Measurements from ENCODE around the gene SLC6A3. TPM values are rescaled to one million over a fixed set of nuclear protein-coding genes. Genes with fewer than 3 reads are reported as not detected.
"Not testable (repeated sequence)": the region's sequence is repeated elsewhere in the genome, so short reads cannot be mapped to it uniquely, and the experiment has no call there.

Gene SLC6A3
- total RNA-seq, 4 donors from 2014 or later = 0.07 to 0.15 TPM; not detected in 2

DNA sequence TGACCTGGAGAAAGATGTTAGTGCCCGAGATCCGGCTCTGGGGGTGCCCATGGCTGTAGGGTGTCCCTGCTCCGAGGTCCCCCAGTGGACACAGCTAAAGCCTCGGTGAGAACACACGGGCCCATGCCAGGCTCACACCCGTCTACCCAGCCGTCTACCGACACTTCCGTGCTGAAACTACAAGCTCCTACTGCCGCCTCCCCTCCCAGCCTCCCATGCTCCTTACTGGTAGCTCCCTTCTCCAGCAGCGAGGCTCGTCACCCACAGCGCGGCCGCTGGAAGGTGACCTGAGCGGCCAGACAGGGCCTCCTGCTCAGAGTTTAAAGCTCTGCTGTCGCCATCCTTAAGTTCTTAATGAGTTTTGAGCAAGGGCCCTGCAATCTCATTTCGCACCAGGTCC lies 67.1 kb downstream of the SLC6A3 start:
- DNase-seq = no peak
- H3K36me3 ChIP-seq = no peaks in the 10 kb centered on the region
- TF ChIP-seq POLR2A (IDR thresholded peaks at IDR 0.05) = no peak
- TF ChIP-seq, protein P1, sequence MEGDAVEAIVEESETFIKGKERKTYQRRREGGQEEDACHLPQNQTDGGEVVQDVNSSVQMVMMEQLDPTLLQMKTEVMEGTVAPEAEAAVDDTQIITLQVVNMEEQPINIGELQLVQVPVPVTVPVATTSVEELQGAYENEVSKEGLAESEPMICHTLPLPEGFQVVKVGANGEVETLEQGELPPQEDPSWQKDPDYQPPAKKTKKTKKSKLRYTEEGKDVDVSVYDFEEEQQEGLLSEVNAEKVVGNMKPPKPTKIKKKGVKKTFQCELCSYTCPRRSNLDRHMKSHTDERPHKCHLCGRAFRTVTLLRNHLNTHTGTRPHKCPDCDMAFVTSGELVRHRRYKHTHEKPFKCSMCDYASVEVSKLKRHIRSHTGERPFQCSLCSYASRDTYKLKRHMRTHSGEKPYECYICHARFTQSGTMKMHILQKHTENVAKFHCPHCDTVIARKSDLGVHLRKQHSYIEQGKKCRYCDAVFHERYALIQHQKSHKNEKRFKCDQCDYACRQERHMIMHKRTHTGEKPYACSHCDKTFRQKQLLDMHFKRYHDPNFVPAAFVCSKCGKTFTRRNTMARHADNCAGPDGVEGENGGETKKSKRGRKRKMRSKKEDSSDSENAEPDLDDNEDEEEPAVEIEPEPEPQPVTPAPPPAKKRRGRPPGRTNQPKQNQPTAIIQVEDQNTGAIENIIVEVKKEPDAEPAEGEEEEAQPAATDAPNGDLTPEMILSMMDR (IDR thresholded peaks at IDR 0.05) = no peak
- intact Hi-C loops (cut with DNase I; ENCODE audit: low total_unique reads) = no loop called here
- no peak overlapping the region for H3K4me3 ChIP-seq
- H3K9me3 ChIP-seq = no peaks in the 10 kb centered on the region
- H3K27ac ChIP-seq = no peak overlapping the region
- H3K4me1 ChIP-seq = no peaks in the 10 kb centered on the region
- no peaks in the 10 kb centered on the region for H3K27me3 ChIP-seq

DNA sequence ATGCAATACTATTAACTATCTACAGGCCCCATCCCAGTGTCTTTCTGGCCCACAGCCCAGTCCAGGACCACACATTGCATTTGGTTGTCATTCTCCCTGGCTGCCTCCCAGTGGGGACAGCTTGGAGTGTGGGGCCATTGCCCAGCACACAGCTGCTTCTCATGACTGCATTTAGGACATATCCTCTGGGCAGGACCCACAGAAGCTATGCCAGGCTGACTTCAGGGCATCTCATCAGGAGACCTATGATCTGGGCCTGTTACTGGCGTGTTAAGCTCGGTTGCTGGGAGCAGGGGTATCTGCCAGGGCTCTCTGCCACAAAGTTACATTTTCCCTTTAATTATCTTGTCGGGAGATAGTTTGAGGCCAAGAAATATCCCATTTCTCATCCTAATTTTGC lies 68.3 kb downstream of the SLC6A3 start:
- intact Hi-C loops (cut with DNase I; ENCODE audit: low total_unique reads) = no loop called here
- Histone ChIP-seq H3K9me3 (no peaks in the 10 kb centered on the region), H3K4me3 (no peak overlapping the region), H3K27ac (no peak overlapping the region), H3K4me1 (no peaks in the 10 kb centered on the region), H3K36me3 (no peaks in the 10 kb centered on the region), H3K27me3 (no peaks in the 10 kb centered on the region)
- DNase-seq = no peak
- TF ChIP-seq, protein P1 (IDR thresholded peaks at IDR 0.05) = no peak
- no peak for TF ChIP-seq POLR2A (IDR thresholded peaks at IDR 0.05)

DNA sequence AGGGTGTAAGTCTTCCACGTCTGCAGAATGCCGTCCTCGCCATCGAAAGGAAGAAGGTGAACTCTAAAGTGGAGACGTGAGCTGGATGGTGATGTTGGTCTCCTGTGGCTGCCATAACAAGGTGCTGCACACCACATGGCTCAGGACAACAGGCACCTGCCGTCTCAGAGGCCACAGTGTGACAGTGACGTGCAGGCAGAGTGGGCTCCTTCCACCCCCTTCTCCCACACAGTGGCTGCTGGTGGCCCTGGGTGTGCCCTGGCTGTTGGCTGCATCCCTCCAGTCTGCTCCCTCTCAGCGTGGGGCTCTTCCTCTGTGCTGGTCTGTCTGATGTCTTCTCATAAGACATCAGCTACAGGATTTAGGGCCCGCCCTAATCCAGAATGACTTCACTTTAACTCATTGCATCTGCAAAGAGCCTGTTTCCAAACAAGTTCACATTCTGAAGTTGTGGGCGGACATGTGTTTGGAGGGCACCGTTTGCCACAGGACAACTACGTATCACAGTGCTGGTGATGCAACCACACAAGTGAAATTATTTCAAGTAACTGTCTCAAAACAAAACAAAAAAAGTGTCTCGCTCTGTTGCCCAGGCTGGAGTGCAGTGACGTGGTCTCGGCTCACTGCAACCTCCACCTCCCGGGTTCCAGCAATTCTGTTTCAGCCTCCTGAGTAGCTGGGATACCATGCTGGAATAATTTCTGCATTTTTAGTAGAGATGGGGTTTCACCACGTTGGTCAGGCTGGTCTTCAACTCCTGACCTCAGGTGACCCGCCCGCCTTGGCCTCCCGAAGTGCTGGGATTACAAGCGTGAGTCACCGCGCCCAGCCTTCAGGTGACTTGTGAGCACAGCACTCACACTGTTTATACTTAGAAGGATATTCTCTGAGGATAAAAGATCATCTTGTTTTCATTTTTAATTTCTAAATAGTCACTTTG lies 69.1 kb downstream of the SLC6A3 start:
- Histone ChIP-seq H3K27ac (no peak overlapping the region), H3K36me3 (no peaks in the 10 kb centered on the region), H3K27me3 (no peaks in the 10 kb centered on the region), H3K4me3 (no peak overlapping the region), H3K9me3 (no peaks in the 10 kb centered on the region), H3K4me1 (no peaks in the 10 kb centered on the region)
- DNase-seq = no peak
- TF ChIP-seq, protein P1 (IDR thresholded peaks at IDR 0.05) = no peak
- TF ChIP-seq POLR2A (IDR thresholded peaks at IDR 0.05) = no peak
- intact Hi-C loops (cut with DNase I; ENCODE audit: low total_unique reads) = no loop called here

DNA sequence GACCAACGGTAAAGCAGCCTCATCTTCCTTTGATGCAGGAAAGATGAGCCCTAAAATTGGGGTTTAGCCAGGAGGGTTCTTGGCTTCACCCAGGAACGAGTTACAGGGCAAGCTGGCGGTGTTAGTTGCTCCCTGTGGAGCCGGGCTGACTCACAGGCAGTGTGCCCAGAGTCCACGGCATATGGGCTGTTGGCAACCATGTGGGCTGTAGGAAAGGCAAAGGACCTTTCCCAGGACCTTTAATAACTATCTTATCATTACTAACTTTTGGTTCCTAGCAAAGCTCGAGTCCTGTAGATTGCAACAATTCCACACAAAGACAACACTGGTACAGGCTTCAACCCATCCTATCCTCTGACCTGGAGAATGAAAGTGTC lies 70.6 kb downstream of the SLC6A3 start:
- TF ChIP-seq, protein P1 (IDR thresholded peaks at IDR 0.05) = no peak
- TF ChIP-seq POLR2A (IDR thresholded peaks at IDR 0.05) = no peak
- H3K27me3 ChIP-seq = no peaks in the 10 kb centered on the region
- no peaks in the 10 kb centered on the region for H3K9me3 ChIP-seq
- H3K27ac ChIP-seq = no peak overlapping the region
- no peaks in the 10 kb centered on the region for H3K4me1 ChIP-seq
- intact Hi-C loops (cut with DNase I; ENCODE audit: low total_unique reads) = no loop called here
- no peak for DNase-seq
- no peaks in the 10 kb centered on the region for H3K36me3 ChIP-seq
- no peak overlapping the region for H3K4me3 ChIP-seq

DNA sequence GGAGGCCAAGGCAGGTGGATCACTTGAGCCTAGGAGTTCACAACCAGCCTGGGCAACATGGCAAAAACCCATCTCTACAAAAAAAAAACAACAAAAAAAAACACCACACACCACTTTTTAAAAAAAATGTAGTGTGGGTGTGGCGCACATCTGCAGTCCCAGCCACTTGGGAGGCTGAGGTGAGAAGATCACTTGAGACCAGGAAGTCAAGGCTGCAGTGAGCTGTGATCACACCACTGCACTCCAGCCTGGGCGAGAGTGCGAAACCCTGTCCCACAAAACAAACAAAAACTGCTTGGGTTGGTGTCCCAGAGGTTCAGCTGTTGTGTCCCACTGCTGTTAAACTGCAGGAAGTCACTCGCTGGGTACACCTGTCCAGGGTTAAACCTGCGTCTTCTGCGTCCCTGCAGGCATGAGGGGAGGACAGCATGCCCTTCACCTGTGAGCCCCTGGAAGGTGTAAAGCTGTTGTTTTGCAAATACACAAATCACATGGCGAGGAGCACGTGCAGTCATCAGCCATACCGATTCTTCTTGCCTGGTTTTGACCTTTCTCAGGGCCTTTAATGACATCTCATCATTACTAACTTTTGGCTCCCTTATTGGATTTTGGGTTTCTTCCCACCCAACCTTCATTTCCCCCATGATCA lies 71.1 kb downstream of the SLC6A3 start:
- Histone ChIP-seq H3K36me3 (no peaks in the 10 kb centered on the region), H3K4me3 (no peak overlapping the region), H3K27me3 (no peaks in the 10 kb centered on the region), H3K9me3 (no peaks in the 10 kb centered on the region), H3K4me1 (no peaks in the 10 kb centered on the region), H3K27ac (no peak overlapping the region)
- intact Hi-C loops (cut with DNase I; ENCODE audit: low total_unique reads) = no loop called here
- no peak for DNase-seq
- TF ChIP-seq, protein P1 (IDR thresholded peaks at IDR 0.05) = no peak
- TF ChIP-seq POLR2A (IDR thresholded peaks at IDR 0.05) = no peak

DNA sequence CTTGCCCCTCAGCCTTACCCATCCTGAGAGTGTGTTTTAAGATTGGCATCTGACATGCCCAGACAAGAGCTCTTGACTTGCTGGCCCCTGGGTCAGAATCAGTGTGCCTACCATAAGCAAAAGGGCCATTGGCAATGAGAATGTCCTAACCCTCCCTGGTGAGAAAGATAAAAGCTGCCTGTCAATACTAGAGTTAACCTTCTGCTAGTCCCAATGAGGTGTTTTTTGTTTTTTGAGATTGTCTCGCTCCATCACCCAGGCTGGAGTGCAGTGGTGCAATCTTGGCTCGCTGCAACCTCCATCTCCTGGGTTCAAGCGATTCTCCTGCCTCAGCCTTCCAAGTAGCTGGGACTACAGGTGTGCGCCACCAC lies 73.3 kb downstream of the SLC6A3 start:
- H3K27me3 ChIP-seq; H3K9me3 ChIP-seq; H3K36me3 ChIP-seq; H3K4me1 ChIP-seq; H3K4me3 ChIP-seq; intact Hi-C loops (cut with DNase I; ENCODE audit: low total_unique reads); DNase-seq; H3K27ac ChIP-seq: not testable (repeated sequence)

Data from uterus (tissue), 4 donors.